Measurements from ENCODE around the gene SH2B2.

SH2B2 gene

GRCh38 chr7:102291916-102292267, 5.2 kb downstream of the SH2B2 start:
- no peak for DNase-seq (ENCODE audit: low spot score)
- H3K14ac ChIP-seq (ENCODE audit: low read length) = no peak overlapping the region
- H3K27me3 ChIP-seq (ENCODE audit: control insufficient read depth in 3 of 3, insufficient read depth in 3 of 3, low read depth in 1 of 3, low read length in 3 of 3) = no peaks in the 10 kb centered on the region
- H2BK120ac ChIP-seq (ENCODE audit: low read depth, low read length) = no peak overlapping the region
- H3K4me3 ChIP-seq (ENCODE audit: low read length in 2 of 2) = no peak overlapping the region
- no peaks in the 10 kb centered on the region for H3K9me3 ChIP-seq (replicated peaks in 1 of 2; ENCODE audit: control insufficient read depth in 2 of 2, insufficient read depth in 1 of 2, low read depth in 1 of 2, low read length in 2 of 2)
- H3K4ac ChIP-seq (ENCODE audit: low read length) = no peak overlapping the region
- peaks cover 13 to 22% of the 10 kb centered on the region in 2 donors for H3K4me1 ChIP-seq (ENCODE audit: control insufficient read depth in 2 of 2, insufficient read depth in 1 of 2, low read depth in 1 of 2, low read length in 2 of 2)
- no peak overlapping the region for H2BK12ac ChIP-seq (ENCODE audit: low read length)
- H3K9ac ChIP-seq (ENCODE audit: low read depth, low read length, poor library complexity) = no peak overlapping the region
- H2AK5ac ChIP-seq (ENCODE audit: low read depth, low read length) = no peak overlapping the region
- no peak overlapping the region for H3K4me2 ChIP-seq (ENCODE audit: insufficient read depth, low read length, poor library complexity, severe bottlenecking)
- no peak overlapping the region for H3K18ac ChIP-seq (ENCODE audit: low read length)
- H3K27ac ChIP-seq (replicated peaks; ENCODE audit: low read length) = no peak overlapping the region
- H4K91ac ChIP-seq (ENCODE audit: low read depth, low read length, poor library complexity) = no peak overlapping the region
- WGBS, 2 donors (ENCODE audit: extremely low coverage in 2 of 2, insufficient read length in 2 of 2, insufficient replicate concordance in 1 of 2) = no CpG with 5 or more reads among the region's 2 CpGs
- no peak overlapping the region for H4K8ac ChIP-seq (ENCODE audit: low read depth, low read length)
- peak overlapping the region; percentile 29 for H2BK5ac ChIP-seq (ENCODE audit: low read length)
- H2BK15ac ChIP-seq (ENCODE audit: low read length) = no peak overlapping the region
- H2AFZ ChIP-seq (ENCODE audit: low read length) = no peak overlapping the region
- no peak overlapping the region for H3K23ac ChIP-seq (ENCODE audit: low read depth, low read length, poor library complexity)
- H3K36me3 ChIP-seq (replicated peaks in 1 of 2; ENCODE audit: control insufficient read depth in 2 of 2, insufficient read depth in 2 of 2, low read length in 2 of 2) = no peaks in the 10 kb centered on the region
- peaks cover 9% of the 10 kb centered on the region for H3K79me1 ChIP-seq (ENCODE audit: low read depth, low read length)

DNA sequence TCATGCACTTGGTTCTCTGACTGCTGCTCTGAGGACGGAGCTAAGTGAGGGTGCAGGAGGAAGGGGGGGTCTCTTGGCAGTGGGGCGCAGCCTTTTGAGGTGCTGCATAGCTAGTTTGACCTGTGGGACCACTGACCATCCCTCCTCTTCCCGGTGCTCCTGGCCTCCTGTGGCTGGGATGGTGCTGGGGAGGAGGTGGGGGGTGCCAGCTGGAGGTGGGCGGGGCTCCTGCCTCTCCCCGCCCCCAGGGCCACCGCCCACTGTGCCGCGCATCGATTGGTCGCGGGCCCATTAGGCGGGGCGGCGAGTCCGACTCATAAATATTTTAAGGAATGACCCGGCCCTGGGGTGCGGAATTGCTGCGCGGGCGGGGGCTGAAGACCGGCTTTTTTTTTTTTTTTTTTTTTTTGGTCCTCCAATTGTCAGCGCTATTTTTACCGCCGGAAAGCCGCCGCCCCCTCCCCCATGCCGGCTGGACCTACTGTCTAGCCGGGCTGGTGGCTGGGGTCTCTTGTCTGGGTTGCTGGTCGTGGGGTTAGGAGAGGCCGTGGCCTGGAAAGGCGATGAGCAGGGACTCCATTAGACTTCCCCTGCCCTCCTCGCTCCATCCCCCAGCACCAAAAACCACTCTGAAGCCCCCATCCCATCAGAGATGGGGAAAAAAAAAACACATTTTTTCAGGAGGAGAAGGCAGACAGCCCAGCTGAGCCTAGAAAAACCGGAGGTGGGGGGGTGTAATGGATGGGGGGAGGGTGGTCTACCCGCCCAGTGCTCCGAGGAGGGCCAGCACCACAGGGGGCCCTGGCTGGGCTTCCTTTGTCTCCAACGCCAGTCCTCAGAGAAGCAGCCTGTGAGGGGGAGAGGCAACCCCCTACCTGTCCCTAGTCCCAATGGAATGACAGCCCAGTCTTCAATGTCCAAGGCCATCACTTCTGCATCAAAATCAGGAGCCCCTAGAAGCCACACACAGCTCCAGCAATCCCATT, 6.4 kb downstream of the SH2B2 start:
- Histone ChIP-seq H2BK120ac (ENCODE audit: low read depth, low read length) (no peak overlapping the region), H3K27ac (replicated peaks; ENCODE audit: low read length) (no peak overlapping the region), H3K4ac (ENCODE audit: low read length) (no peak overlapping the region), H3K9me3 (replicated peaks in 1 of 2; ENCODE audit: control insufficient read depth in 2 of 2, insufficient read depth in 1 of 2, low read depth in 1 of 2, low read length in 2 of 2) (no peaks in the 10 kb centered on the region), H3K18ac (ENCODE audit: low read length) (peak overlapping the region; percentile 25), H2BK12ac (ENCODE audit: low read length) (no peak overlapping the region), H2BK5ac (ENCODE audit: low read length) (no peak overlapping the region), H4K91ac (ENCODE audit: low read depth, low read length, poor library complexity) (no peak overlapping the region), H4K8ac (ENCODE audit: low read depth, low read length) (no peak overlapping the region), H2BK15ac (ENCODE audit: low read length) (peak overlapping the region; percentile 54), H2AK5ac (ENCODE audit: low read depth, low read length) (no peak overlapping the region), H3K14ac (ENCODE audit: low read length) (no peak overlapping the region), H3K4me3 (ENCODE audit: low read length in 2 of 2) (no peak overlapping the region), H3K9ac (ENCODE audit: low read depth, low read length, poor library complexity) (no peak overlapping the region), H3K4me1 (ENCODE audit: control insufficient read depth in 2 of 2, insufficient read depth in 1 of 2, low read depth in 1 of 2, low read length in 2 of 2) (peaks cover 8 to 17% of the 10 kb centered on the region in 2 donors), H2AFZ (ENCODE audit: low read length) (no peak overlapping the region), H3K23ac (ENCODE audit: low read depth, low read length, poor library complexity) (no peak overlapping the region), H3K36me3 (replicated peaks in 1 of 2; ENCODE audit: control insufficient read depth in 2 of 2, insufficient read depth in 2 of 2, low read length in 2 of 2) (no peaks in the 10 kb centered on the region), H3K27me3 (ENCODE audit: control insufficient read depth in 3 of 3, insufficient read depth in 3 of 3, low read depth in 1 of 3, low read length in 3 of 3) (no peaks in the 10 kb centered on the region), H3K4me2 (ENCODE audit: insufficient read depth, low read length, poor library complexity, severe bottlenecking) (peak overlapping the region; percentile 38), H3K79me1 (ENCODE audit: low read depth, low read length) (peaks cover 6% of the 10 kb centered on the region)
- WGBS, 2 donors (ENCODE audit: extremely low coverage in 2 of 2, insufficient read length in 2 of 2, insufficient replicate concordance in 1 of 2) = no CpG with 5 or more reads among the region's 36 CpGs
- DNase-seq (ENCODE audit: low spot score) = no peak

DNA sequence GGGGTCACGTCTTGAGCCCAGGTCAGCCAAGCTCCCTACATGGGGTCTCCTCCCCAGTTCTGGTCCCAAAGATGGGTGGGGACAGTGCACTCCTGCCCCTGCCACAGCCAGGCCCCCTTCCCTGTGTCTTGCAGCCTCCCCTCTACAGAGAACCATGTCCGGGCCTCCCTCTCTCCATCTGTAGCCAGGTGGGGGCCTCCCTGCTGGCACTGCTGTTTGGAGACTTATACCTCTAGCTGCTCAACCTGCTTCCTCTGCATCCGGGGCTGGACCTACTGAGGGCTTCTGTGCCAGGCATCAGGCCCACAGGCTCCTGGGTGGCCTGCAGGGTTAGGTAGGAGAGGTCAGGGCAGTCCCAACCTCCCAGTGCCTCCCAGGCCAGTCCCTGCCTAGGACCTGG, 7.9 kb downstream of the SH2B2 start:
- Histone ChIP-seq H3K4me3 (ENCODE audit: low read length in 2 of 2) (no peak overlapping the region), H2AFZ (ENCODE audit: low read length) (no peak overlapping the region), H3K4me2 (ENCODE audit: insufficient read depth, low read length, poor library complexity, severe bottlenecking) (no peak overlapping the region), H3K27ac (replicated peaks; ENCODE audit: low read length) (no peak overlapping the region), H3K9me3 (replicated peaks in 1 of 2; ENCODE audit: control insufficient read depth in 2 of 2, insufficient read depth in 1 of 2, low read depth in 1 of 2, low read length in 2 of 2) (no peaks in the 10 kb centered on the region), H3K4ac (ENCODE audit: low read length) (no peak overlapping the region), H3K79me1 (ENCODE audit: low read depth, low read length) (peaks cover 6% of the 10 kb centered on the region), H2BK120ac (ENCODE audit: low read depth, low read length) (no peak overlapping the region), H4K8ac (ENCODE audit: low read depth, low read length) (no peak overlapping the region), H3K23ac (ENCODE audit: low read depth, low read length, poor library complexity) (peak overlapping the region; percentile 46), H3K36me3 (replicated peaks in 1 of 2; ENCODE audit: control insufficient read depth in 2 of 2, insufficient read depth in 2 of 2, low read length in 2 of 2) (no peaks in the 10 kb centered on the region), H2AK5ac (ENCODE audit: low read depth, low read length) (no peak overlapping the region), H2BK12ac (ENCODE audit: low read length) (no peak overlapping the region), H3K27me3 (ENCODE audit: control insufficient read depth in 3 of 3, insufficient read depth in 3 of 3, low read depth in 1 of 3, low read length in 3 of 3) (no peaks in the 10 kb centered on the region), H3K9ac (ENCODE audit: low read depth, low read length, poor library complexity) (no peak overlapping the region), H2BK5ac (ENCODE audit: low read length) (peak overlapping the region; percentile 28), H3K4me1 (ENCODE audit: control insufficient read depth in 2 of 2, insufficient read depth in 1 of 2, low read depth in 1 of 2, low read length in 2 of 2) (peaks cover 6 to 14% of the 10 kb centered on the region in 2 donors), H3K18ac (ENCODE audit: low read length) (no peak overlapping the region), H4K91ac (ENCODE audit: low read depth, low read length, poor library complexity) (no peak overlapping the region), H2BK15ac (ENCODE audit: low read length) (no peak overlapping the region), H3K14ac (ENCODE audit: low read length) (no peak overlapping the region)
- no CpG with 5 or more reads among the region's 3 CpGs for WGBS, 2 donors (ENCODE audit: extremely low coverage in 2 of 2, insufficient read length in 2 of 2, insufficient replicate concordance in 1 of 2)
- no peak for DNase-seq (ENCODE audit: low spot score)

GRCh38 chr7:102295346-102296178, 8.9 kb downstream of the SH2B2 start:
- no peak overlapping the region for H3K27ac ChIP-seq (replicated peaks; ENCODE audit: low read length)

More at GRCh38 chr7:102295346-102296178, 8.9 kb downstream of the SH2B2 start:
- H3K4me2 ChIP-seq (ENCODE audit: insufficient read depth, low read length, poor library complexity, severe bottlenecking) = no peak overlapping the region
- no peak overlapping the region for H2BK15ac ChIP-seq (ENCODE audit: low read length)
- no peak overlapping the region for H2AFZ ChIP-seq (ENCODE audit: low read length)
- no peaks in the 10 kb centered on the region for H3K9me3 ChIP-seq (replicated peaks in 1 of 2; ENCODE audit: control insufficient read depth in 2 of 2, insufficient read depth in 1 of 2, low read depth in 1 of 2, low read length in 2 of 2)
- no peak overlapping the region for H2BK5ac ChIP-seq (ENCODE audit: low read length)
- H2BK120ac ChIP-seq (ENCODE audit: low read depth, low read length) = no peak overlapping the region
- peak overlapping the region; percentile 56 for H3K23ac ChIP-seq (ENCODE audit: low read depth, low read length, poor library complexity)
- H3K4me3 ChIP-seq (ENCODE audit: low read length in 2 of 2) = no peak overlapping the region
- H3K36me3 ChIP-seq (replicated peaks in 1 of 2; ENCODE audit: control insufficient read depth in 2 of 2, insufficient read depth in 2 of 2, low read length in 2 of 2) = no peaks in the 10 kb centered on the region
- H3K14ac ChIP-seq (ENCODE audit: low read length) = no peak overlapping the region
- no peak overlapping the region for H3K4ac ChIP-seq (ENCODE audit: low read length)
- no peak overlapping the region for H4K91ac ChIP-seq (ENCODE audit: low read depth, low read length, poor library complexity)
- no peaks in the 10 kb centered on the region for H3K27me3 ChIP-seq (ENCODE audit: control insufficient read depth in 3 of 3, insufficient read depth in 3 of 3, low read depth in 1 of 3, low read length in 3 of 3)
- no CpG with 5 or more reads among the region's 12 CpGs for whole genome bisulfite sequencing, 2 donors (ENCODE audit: extremely low coverage in 2 of 2, insufficient read length in 2 of 2, insufficient replicate concordance in 1 of 2)
- H3K4me1 ChIP-seq (ENCODE audit: control insufficient read depth in 2 of 2, insufficient read depth in 1 of 2, low read depth in 1 of 2, low read length in 2 of 2) = peaks cover 6 to 14% of the 10 kb centered on the region in 2 donors
- no peak overlapping the region for H2BK12ac ChIP-seq (ENCODE audit: low read length)
- H2AK5ac ChIP-seq (ENCODE audit: low read depth, low read length) = peak overlapping the region; percentile 23
- peaks cover 7% of the 10 kb centered on the region for H3K79me1 ChIP-seq (ENCODE audit: low read depth, low read length)
- no peak overlapping the region for H3K9ac ChIP-seq (ENCODE audit: low read depth, low read length, poor library complexity)
- H4K8ac ChIP-seq (ENCODE audit: low read depth, low read length) = no peak overlapping the region
- no peak overlapping the region for H3K18ac ChIP-seq (ENCODE audit: low read length)
- no peak for DNase-seq (ENCODE audit: low spot score)

Data from neuronal stem cell (in vitro differentiated cells).